Duodenal mucosa (tissue), 2 donors: ENCODE data around the gene PXYLP1.
"Not testable (repeated sequence)": the region's sequence is repeated elsewhere in the genome, so short reads cannot be mapped to it uniquely, and the experiment has no call there.

Experiments used
- H3K27ac ChIP-seq: one replicate; pipeline ENCODE4 v1.7.0; 2013; ENCODE audit warnings: low read depth, low read length
- H3K27me3 ChIP-seq, 2 donors: one replicate each; pipeline ENCODE4 v1.7.0; 2013; ENCODE audit warnings: low read length in 2 of 2, control low read depth in 1 of 2; ENCODE audit not compliant: insufficient read depth in 2 of 2, control insufficient read depth in 1 of 2
- H3K36me3 ChIP-seq, 2 donors: one replicate each; pipeline ENCODE4 v1.7.0; 2013; ENCODE audit warnings: low read length in 2 of 2, control low read depth in 1 of 2; ENCODE audit not compliant: insufficient read depth in 2 of 2, control insufficient read depth in 1 of 2
- H3K4me1 ChIP-seq, 2 donors: one replicate each; pipeline ENCODE4 v1.7.0; 2013; ENCODE audit warnings: low read length in 2 of 2, control low read depth in 1 of 2; ENCODE audit not compliant: insufficient read depth in 2 of 2, control insufficient read depth in 1 of 2
- H3K4me3 ChIP-seq, 2 donors: one replicate each; pipeline ENCODE4 v1.7.0; 2013; ENCODE audit warnings: low read length in 2 of 2, low read depth in 1 of 2
- H3K9ac ChIP-seq, 2 donors: one replicate each; pipeline ENCODE4 v1.7.0; 2013; ENCODE audit warnings: low read length in 2 of 2, low read depth in 1 of 2
- H3K9me3 ChIP-seq, 2 donors: one replicate each; pipeline ENCODE4 v1.7.0; 2013; ENCODE audit warnings: low read length in 2 of 2, control low read depth in 1 of 2; ENCODE audit not compliant: control insufficient read depth in 1 of 2

PXYLP1 gene

DNA sequence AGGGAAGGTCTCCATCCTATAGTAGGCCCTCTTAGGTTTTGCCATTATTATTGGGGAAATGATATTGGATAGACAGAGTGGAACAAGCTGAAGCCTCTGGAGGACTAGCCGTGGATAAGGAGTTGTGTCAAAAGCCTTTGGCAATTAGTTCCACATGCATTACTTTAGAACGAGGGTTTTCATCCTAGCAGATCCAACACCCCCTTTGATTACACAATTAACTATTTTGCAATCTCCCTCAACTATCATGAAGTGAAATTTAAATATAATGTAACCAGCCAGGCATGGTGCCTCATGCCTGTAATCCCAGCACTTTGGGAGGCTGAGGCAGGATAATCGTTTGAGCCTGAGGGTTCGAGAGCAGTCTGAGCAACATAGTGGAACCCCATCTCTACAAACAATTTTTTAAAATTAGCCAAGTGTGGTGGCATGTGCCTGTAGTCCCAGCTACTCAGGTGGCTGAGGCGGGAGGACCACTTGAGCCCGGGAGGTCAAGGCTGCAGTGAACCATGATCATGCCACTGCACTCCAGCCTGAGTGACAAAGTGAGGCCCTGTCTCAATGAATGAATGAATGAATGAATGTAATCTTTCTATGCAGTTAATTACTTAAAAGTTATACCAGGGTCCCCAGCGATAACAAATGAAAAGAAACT is 56.8 kb downstream of the PXYLP1 start:
- Histone ChIP-seq H3K4me3 (no peak overlapping the region), H3K4me1 (no peaks in the 10 kb centered on the region), H3K36me3 (peaks cover 3 to 29% of the 10 kb centered on the region in 2 donors), H3K27ac (no peak overlapping the region), H3K9me3 (no peaks in the 10 kb centered on the region), H3K9ac (no peak overlapping the region), H3K27me3 (no peaks in the 10 kb centered on the region)

GRCh38 chr3:141289228-141289772 is 57.7 kb downstream of the PXYLP1 start:
- H3K4me1 ChIP-seq: peaks cover 0 to 6% of the 10 kb centered on the region in 2 donors
- H3K9ac ChIP-seq: no peak overlapping the region
- H3K27ac ChIP-seq: no peak overlapping the region
- peaks cover 3 to 29% of the 10 kb centered on the region in 2 donors for H3K36me3 ChIP-seq
- no peaks in the 10 kb centered on the region for H3K27me3 ChIP-seq
- no peaks in the 10 kb centered on the region for H3K9me3 ChIP-seq
- H3K4me3 ChIP-seq: no peak overlapping the region

- no peaks in the 10 kb centered on the region for H3K9me3 ChIP-seq
- H3K4me1 ChIP-seq: peaks cover 4 to 9% of the 10 kb centered on the region in 2 donors
- H3K4me3 ChIP-seq: no peak overlapping the region
- H3K9ac ChIP-seq: no peak overlapping the region
- H3K36me3 ChIP-seq: peaks cover 3 to 29% of the 10 kb centered on the region in 2 donors
- no peak overlapping the region for H3K27ac ChIP-seq
- no peaks in the 10 kb centered on the region for H3K27me3 ChIP-seq
These were observed 60.1 kb downstream of the PXYLP1 start for GRCh38 chr3:141291559-141292355.

DNA sequence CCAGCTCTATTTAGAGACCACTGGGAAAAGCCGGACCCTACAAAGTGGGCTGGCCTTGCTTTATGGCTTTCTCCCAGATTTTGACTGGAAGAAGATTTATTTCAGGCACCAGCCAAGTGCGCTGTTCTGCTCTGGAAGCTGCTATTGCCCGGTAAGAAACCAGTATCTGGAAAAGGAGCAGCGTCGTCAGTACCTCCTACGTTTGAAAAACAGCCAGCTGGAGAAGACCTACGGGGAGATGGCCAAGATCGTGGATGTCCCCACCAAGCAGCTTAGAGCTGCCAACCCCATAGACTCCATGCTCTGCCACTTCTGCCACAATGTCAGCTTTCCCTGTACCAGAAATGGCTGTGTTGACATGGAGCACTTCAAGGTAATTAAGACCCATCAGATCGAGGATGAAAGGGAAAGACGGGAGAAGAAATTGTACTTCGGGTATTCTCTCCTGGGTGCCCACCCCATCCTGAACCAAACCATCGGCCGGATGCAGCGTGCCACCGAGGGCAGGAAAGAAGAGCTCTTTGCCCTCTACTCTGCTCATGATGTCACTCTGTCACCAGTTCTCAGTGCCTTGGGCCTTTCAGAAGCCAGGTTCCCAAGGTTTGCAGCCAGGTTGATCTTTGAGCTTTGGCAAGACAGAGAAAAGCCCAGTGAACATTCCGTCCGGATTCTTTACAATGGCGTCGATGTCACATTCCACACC is 60.9 kb downstream of the PXYLP1 start:
- no peaks in the 10 kb centered on the region for H3K9me3 ChIP-seq
- no peaks in the 10 kb centered on the region for H3K27me3 ChIP-seq
- H3K4me1 ChIP-seq: peaks cover 4 to 9% of the 10 kb centered on the region in 2 donors
- H3K27ac ChIP-seq: no peak overlapping the region
- no peak overlapping the region for H3K4me3 ChIP-seq
- peaks cover 0 to 25% of the 10 kb centered on the region in 2 donors for H3K36me3 ChIP-seq
- H3K9ac ChIP-seq: no peak overlapping the region

DNA sequence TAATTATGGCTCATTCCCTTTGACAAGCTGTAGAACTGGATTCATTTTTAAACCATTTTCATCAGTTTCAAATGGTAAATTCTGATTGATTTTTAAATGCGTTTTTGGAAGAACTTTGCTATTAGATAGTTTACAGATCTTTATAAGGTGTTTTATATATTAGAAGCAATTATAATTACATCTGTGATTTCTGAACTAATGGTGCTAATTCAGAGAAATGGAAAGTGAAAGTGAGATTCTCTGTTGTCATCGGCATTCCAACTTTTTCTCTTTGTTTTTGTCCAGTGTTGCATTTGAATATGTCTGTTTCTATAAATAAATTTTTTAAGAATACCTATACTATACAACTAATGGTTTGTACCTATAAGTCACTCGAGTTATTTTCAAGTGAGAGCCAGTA is 62.7 kb downstream of the PXYLP1 start:
- Histone ChIP-seq H3K4me3 (peak overlapping the region; percentile 56 to 61), H3K4me1 (peaks cover 4 to 9% of the 10 kb centered on the region in 2 donors), H3K9ac (peak overlapping the region in 1 of 2 donors; percentile 41), H3K27ac (no peak overlapping the region), H3K27me3 (no peaks in the 10 kb centered on the region), H3K36me3 (peaks cover 0 to 20% of the 10 kb centered on the region in 2 donors), H3K9me3 (no peaks in the 10 kb centered on the region)

GRCh38 chr3:141294848-141295247 is 63.2 kb downstream of the PXYLP1 start:
- Histone ChIP-seq H3K9ac (peak overlapping the region in 1 of 2 donors; percentile 41), H3K9me3 (no peaks in the 10 kb centered on the region), H3K27me3 (no peaks in the 10 kb centered on the region), H3K4me1 (peaks cover 4 to 9% of the 10 kb centered on the region in 2 donors), H3K4me3 (peak overlapping the region; percentile 56 to 61), H3K36me3 (peaks cover 0 to 20% of the 10 kb centered on the region in 2 donors), H3K27ac (no peak overlapping the region)

GRCh38 chr3:141300426-141300825 is 68.8 kb downstream of the PXYLP1 start:
- H3K4me1 ChIP-seq, H3K4me3 ChIP-seq, H3K9ac ChIP-seq, H3K27me3 ChIP-seq, H3K27ac ChIP-seq, H3K9me3 ChIP-seq, H3K36me3 ChIP-seq: not testable (repeated sequence)

DNA sequence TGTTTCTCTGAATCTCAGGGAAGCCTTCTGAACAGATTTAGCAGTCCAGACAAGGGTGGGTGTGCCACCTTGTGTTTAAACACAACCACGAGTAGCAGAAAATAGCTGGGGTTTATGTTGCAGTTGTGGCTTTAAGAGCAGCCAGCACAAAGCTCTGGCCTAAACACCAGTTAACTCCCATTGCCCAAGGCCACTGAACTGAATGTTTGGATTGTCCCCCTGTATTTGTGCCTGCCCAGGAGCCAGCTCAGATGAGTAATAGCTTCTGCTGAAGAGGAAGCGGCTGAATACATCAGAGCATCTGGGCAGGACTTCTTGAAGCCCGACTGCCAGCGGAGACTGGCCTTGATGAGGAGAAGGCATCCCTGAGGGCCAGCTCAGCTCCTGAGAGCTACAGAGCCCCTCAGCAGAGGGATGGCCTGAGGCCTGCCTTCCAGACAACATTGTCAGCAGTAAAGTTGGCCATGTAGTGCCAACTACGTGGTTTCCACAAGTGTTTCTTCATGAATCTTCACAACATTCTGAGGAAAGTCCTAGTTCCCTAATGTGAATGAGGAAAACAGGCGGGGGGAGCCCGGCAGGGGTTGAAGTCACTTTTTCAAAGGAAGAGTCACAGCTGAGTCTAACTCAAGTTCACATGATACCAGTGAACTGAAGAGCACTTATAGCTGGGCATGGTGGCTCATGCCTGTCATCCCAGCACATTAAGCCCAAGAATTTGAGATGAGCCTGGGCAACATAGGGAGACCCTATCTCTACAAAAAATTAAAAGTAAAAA is 70.9 kb downstream of the PXYLP1 start:
- no peak overlapping the region for H3K9ac ChIP-seq
- peaks cover 0 to 4% of the 10 kb centered on the region in 2 donors for H3K4me1 ChIP-seq
- no peaks in the 10 kb centered on the region for H3K9me3 ChIP-seq
- H3K36me3 ChIP-seq: no peaks in the 10 kb centered on the region
- no peak overlapping the region for H3K4me3 ChIP-seq
- H3K27ac ChIP-seq: no peak overlapping the region
- H3K27me3 ChIP-seq: no peaks in the 10 kb centered on the region

GRCh38 chr3:141303481-141304223 is 72.0 kb downstream of the PXYLP1 start:
- H3K4me1 ChIP-seq: peaks cover 0 to 4% of the 10 kb centered on the region in 2 donors
- H3K36me3 ChIP-seq: no peaks in the 10 kb centered on the region
- no peak overlapping the region for H3K4me3 ChIP-seq
- no peak overlapping the region for H3K27ac ChIP-seq
- H3K9ac ChIP-seq: no peak overlapping the region
- H3K27me3 ChIP-seq: no peaks in the 10 kb centered on the region
- no peaks in the 10 kb centered on the region for H3K9me3 ChIP-seq
